Endothelial cell (in vitro differentiated cells): Measurements from ENCODE around the gene LUZP2. TPM values are rescaled to one million over a fixed set of nuclear protein-coding genes. Genes with fewer than 3 reads are reported as not detected.

Experiments
- DNase-seq: peaks from one replicate; pipeline ENCODE4 v3.0.0; 2021; ENCODE audit warnings: low spot score
- H3K27ac Mint-ChIP-seq: one replicate; pipeline ENCODE4 v1.8.0; 2021; ENCODE audit warnings: mixed read lengths, inconsistent platforms; ENCODE audit not compliant: unreplicated experiment
- H3K27me3 Mint-ChIP-seq: one replicate; pipeline ENCODE4 v1.8.0; 2021; ENCODE audit warnings: mild to moderate bottlenecking, moderate library complexity, mixed read lengths, inconsistent platforms; ENCODE audit not compliant: unreplicated experiment
- H3K36me3 Mint-ChIP-seq: one replicate; pipeline ENCODE4 v1.8.0; 2021; ENCODE audit warnings: mild to moderate bottlenecking, low read depth, mixed read lengths, inconsistent platforms; ENCODE audit not compliant: unreplicated experiment
- H3K4me1 Mint-ChIP-seq: one replicate; pipeline ENCODE4 v1.8.0; 2021; ENCODE audit warnings: mild to moderate bottlenecking, mixed read lengths, inconsistent platforms; ENCODE audit not compliant: unreplicated experiment
- H3K4me3 Mint-ChIP-seq: one replicate; pipeline ENCODE4 v1.8.0; 2021; ENCODE audit warnings: mild to moderate bottlenecking, mixed read lengths, inconsistent platforms; ENCODE audit not compliant: unreplicated experiment
- H3K9me3 Mint-ChIP-seq: one replicate; pipeline ENCODE4 v1.8.0; 2021; ENCODE audit warnings: mixed read lengths, inconsistent platforms; ENCODE audit not compliant: unreplicated experiment
- CTCF ChIP-seq: fragments of 200-600 bp; sonication (generic); IDR thresholded peaks from one replicate; pipeline ENCODE4 v1.5.0; 2021; ENCODE audit warnings: antibody characterized with exemption; ENCODE audit not compliant: unreplicated experiment
- total RNA-seq: library from RNA; stranded (reverse); fragmentation: NEBNext Ultra II Directional; extraction: Animal tissue kit (Norgen Biotek cat#: 25700); gene quantifications from one replicate; pipeline ENCODE4 v1.2.1, GENCODE V29; 2021; ENCODE audit not compliant: unreplicated experiment

The LUZP2 gene
- total RNA-seq, 1 donor from 2014 or later, result 0.10 TPM

- H3K27ac Mint-ChIP-seq, result no peak overlapping the region
- no peak overlapping the region for H3K4me3 Mint-ChIP-seq
- H3K4me1 Mint-ChIP-seq, result no peaks in the 10 kb centered on the region
- no peaks in the 10 kb centered on the region for H3K36me3 Mint-ChIP-seq
- TF ChIP-seq CTCF, result no peak
- H3K27me3 Mint-ChIP-seq, result no peaks in the 10 kb centered on the region
- DNase-seq, result no peak
- H3K9me3 Mint-ChIP-seq, result no peaks in the 10 kb centered on the region
These were observed 12.3 kb downstream of the LUZP2 start for GRCh38 chr11:24509114-24509513.

GRCh38 chr11:24511511-24511910 is 14.7 kb downstream of the LUZP2 start:
- Mint-ChIP-seq H3K27me3 (no peaks in the 10 kb centered on the region), H3K36me3 (no peaks in the 10 kb centered on the region), H3K4me1 (no peaks in the 10 kb centered on the region), H3K27ac (no peak overlapping the region), H3K9me3 (no peaks in the 10 kb centered on the region), H3K4me3 (no peak overlapping the region)
- no peak for DNase-seq
- TF ChIP-seq CTCF, result no peak

GRCh38 chr11:24513479-24514218 is 16.8 kb downstream of the LUZP2 start:
- TF ChIP-seq CTCF, result no peak
- Mint-ChIP-seq H3K4me3 (no peak overlapping the region), H3K9me3 (no peaks in the 10 kb centered on the region), H3K4me1 (no peaks in the 10 kb centered on the region), H3K27ac (no peak overlapping the region), H3K36me3 (no peaks in the 10 kb centered on the region), H3K27me3 (no peaks in the 10 kb centered on the region)
- no peak for DNase-seq

GRCh38 chr11:24514219-24514594 is 17.4 kb downstream of the LUZP2 start:
- no peaks in the 10 kb centered on the region for H3K27me3 Mint-ChIP-seq
- no peak overlapping the region for H3K27ac Mint-ChIP-seq
- no peaks in the 10 kb centered on the region for H3K9me3 Mint-ChIP-seq
- no peak overlapping the region for H3K4me3 Mint-ChIP-seq
- no peaks in the 10 kb centered on the region for H3K36me3 Mint-ChIP-seq
- TF ChIP-seq CTCF, result no peak
- no peak for DNase-seq
- H3K4me1 Mint-ChIP-seq, result no peaks in the 10 kb centered on the region

- Mint-ChIP-seq H3K27ac (no peak overlapping the region), H3K27me3 (no peaks in the 10 kb centered on the region), H3K4me3 (no peak overlapping the region), H3K9me3 (no peaks in the 10 kb centered on the region), H3K36me3 (no peaks in the 10 kb centered on the region), H3K4me1 (no peaks in the 10 kb centered on the region)
- no peak for TF ChIP-seq CTCF
- DNase-seq, result no peak
These were observed 18.8 kb downstream of the LUZP2 start for GRCh38 chr11:24515632-24516031.
